CD4-positive, alpha-beta T cell treated with Interleukin-1 beta for 1 hour (primary cell): ENCODE measurements around the gene USP53.
"Not testable (repeated sequence)": the region's sequence is repeated elsewhere in the genome, so short reads cannot be mapped to it uniquely, and the experiment has no call there.

ENCODE experiments used
- DNase-seq, 2 donors: peaks; one replicate each; pipeline ENCODE4 v3.0.0-alpha.2; 2020 to 2022

The USP53 gene

GRCh38 chr4:119279541-119279940, 67.0 kb downstream of the USP53 start:
- not testable (repeated sequence) for DNase-seq

DNA sequence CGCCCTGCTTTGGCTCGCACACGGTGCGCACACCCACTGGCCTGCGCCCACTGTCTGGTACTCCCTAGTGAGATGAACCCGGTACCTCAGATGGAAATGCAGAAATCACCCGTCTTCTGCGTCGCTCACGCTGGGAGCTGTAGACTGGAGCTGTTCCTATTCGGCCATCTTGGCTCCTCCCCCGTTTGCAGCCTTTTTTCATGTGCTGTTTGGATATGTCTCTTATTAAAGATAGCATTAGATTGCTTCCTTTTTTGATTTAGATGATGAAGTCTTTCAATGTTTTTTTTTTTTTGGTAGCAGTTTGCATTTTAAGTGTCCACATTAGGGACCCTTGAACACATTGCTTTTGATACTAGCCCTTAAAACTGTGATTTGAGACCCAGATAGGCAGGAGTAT, 67.4 kb downstream of the USP53 start:
- not testable (repeated sequence) for DNase-seq

DNA sequence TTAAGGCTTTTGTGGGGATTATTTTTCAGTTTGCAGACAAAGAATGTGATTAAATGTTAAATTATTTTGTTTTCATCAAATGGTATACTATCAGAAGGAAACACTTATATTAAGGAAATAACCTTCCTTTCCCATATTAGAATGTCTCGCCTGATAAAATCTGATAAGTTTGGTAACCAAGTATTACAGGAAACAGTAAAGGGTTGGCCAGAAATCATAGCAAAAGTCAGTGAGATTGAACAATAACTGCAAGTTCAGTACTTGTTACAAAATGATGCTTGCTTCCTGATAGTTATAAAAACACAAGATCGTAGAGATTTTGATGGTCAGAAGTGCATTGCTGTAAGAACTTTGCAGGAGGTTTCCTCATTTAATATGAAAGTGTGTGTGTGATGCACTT, 68.9 kb downstream of the USP53 start:
- no peak for DNase-seq

GRCh38 chr4:119284876-119285780, 72.6 kb downstream of the USP53 start:
- DNase-seq = no peak

GRCh38 chr4:119286377-119287002, 74.0 kb downstream of the USP53 start:
- DNase-seq = peak in 1 of 2 donors; percentile 63

DNA sequence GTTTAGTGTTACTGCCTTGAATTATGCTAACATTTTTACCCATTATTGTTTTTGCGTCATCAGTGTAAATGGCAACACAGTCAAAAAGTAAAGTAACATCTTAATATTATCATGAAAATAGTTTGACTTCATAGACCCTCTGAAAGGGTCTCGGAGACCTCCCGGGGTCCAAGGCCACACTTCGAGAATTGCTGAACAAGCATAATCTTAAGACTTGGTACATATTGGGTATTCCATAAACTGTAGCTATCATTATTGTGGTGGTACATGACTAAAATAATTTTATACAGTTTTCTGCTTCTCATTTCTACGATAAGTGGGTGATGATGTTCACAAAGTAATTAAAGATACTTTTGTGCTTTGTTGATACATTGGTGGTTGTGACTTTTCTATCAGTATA, 76.8 kb downstream of the USP53 start:
- DNase-seq = no peak

DNA sequence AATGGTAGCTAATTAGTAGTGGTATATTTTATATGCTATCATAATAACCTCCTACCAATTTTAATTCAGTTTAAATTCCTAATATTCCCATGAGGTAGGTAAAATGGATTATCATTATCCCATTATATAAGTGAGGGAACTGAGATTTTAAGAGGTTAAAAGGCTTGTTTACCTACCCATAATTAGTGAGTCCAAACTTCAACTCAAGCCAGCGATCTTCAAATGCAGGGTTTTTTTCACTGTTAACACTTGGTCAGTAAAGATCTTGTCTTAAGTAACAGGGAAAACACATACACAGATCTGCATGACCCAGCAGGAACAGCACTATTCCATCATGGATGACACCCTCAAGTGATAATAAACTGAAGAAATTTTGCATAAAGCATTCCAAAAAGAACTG, 78.1 kb downstream of the USP53 start:
- DNase-seq = no peak

- DNase-seq = no peak
Measured at GRCh38 chr4:119296356-119296755, 83.8 kb downstream of the USP53 start.

DNA sequence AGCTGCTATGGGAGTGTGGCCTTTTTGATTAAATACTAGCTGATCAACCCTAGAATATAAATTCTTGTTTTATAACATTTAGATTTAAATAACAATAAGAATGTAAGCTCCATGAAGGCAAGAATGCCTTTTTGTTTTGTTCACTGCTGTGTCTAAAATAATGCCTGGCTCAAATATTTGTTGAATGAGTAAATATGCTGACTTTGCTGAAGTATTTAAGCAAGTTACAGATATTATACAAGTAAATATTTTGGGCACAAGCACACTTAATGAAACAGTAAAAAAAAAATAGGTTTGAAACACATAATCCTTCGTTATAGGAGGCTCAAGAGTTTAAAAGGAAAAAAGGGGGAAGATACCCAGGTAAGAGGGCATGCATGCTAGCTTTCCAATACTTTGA, 85.3 kb downstream of the USP53 start:
- no peak for DNase-seq

GRCh38 chr4:119299260-119299671, 86.8 kb downstream of the USP53 start:
- peak in 1 of 2 donors; percentile 18 for DNase-seq

DNA sequence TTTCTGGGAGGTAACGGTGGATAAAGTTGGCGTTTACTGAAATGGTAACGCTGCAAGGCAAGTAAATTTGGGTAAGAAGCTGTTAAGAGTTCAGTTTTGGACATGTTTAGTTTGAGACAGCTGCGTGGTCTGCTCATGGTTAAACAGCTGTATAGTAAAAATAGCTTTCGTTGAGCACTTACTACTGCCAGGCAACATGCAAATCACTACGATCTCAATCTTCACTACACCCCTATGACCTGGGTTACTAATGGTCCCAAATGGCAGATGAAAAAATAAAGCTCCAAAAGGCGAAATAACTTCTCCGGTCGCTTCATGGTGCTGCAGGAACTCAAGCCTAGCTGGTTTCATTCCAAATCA, 87.2 kb downstream of the USP53 start:
- peak in 1 of 2 donors; percentile 3 for DNase-seq

DNA sequence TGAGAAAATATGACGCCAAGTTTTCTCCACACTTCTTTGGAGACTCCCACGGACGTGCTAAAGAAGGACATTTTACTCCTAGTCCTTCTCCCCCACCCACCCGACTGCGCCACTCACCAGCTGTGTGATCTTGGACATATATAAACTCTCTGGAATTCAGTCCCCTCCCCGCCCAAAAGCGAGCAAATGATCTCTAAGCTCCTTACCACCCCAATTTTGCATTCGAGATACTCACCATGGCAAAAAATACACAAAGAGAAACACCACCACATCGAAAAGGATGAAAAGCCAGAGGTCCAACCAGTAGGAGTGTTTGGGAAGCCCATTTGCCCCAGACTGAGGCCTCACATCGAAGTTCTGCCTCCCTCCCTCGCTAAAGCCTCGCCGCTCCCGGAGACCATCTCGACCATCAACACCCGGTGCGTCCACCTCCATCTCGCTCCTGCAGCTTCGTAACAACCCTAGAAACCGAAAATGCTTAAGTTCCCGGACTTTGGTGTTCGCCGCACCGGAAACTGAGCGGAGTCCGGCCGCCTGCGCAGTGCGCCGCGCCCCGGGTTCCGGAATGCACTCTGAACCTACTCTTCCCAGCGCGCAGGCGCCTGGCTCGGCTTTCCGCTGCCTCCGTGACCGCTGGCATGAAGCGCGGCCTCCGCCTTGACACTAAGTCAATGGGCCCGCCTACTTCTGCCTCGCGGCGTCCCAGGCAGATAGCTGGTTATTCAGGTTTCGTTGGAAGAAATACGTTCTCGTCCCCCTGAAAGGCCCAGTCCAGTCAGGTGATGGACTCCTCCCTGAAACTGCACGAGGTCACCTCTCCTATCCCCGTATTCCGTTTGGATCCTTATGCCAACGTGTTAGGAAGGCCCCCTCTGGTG, 87.8 kb downstream of the USP53 start:
- DNase-seq = peak; percentile 93

DNA sequence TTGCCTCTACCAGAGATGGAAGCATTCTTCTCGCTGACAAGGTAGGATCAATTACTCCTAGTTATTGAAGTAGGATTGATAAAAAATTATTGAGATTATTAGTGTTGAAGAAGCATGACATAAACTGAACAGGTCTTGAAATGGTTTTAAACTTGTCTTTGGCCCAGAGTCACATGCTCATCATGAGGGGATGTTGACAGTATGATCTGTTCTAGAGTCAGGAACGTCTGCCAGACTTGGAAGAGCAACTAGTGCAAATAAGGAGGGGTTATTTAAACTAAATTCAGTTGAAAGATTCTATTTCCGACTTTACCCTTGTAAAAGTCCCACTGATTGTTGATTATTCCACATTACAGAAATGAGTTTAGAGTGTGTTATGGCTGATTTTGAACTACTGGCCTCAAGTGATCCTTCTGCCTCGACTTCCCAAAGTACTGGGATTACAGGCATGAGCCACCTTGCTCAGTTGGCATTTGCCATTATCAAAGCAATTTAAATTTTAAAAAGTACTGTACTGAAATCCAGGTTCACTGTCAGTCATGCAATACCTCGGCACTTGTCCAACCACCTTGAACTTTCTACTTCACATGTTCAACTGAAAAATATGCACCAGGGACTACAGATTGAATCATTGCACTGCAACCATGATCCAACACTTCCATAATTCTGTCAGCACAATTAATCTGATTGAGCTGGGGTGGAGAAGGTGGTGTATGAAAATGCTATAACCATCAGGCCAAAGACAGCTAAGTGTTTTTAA, 89.7 kb downstream of the USP53 start:
- no peak for DNase-seq

- DNase-seq = no peak
Measured at GRCh38 chr4:119303587-119304305, 91.2 kb downstream of the USP53 start.

DNA sequence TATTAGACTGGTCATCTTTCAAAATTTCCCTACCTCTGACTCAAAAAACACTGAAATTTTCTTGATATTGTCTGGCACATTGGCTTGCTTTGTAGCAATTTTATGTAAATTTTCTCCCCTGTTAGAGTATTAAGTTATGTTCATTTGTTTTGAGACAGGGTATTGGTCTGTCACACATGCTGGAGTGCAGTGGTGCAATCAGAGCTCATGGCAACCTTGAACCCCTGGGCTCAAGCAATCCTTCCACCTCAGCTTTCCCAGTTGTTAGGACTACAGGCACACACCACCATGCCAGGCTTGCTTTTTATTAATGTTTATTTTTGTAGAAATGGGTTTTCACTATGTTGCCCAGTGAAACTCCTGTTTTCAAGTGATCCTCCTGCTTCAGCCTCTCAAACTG, 91.9 kb downstream of the USP53 start:
- DNase-seq = no peak

GRCh38 chr4:119307606-119308005, 95.1 kb downstream of the USP53 start:
- DNase-seq = no peak

- DNase-seq = no peak
Measured at GRCh38 chr4:119310826-119311225, 98.3 kb downstream of the USP53 start.

DNA sequence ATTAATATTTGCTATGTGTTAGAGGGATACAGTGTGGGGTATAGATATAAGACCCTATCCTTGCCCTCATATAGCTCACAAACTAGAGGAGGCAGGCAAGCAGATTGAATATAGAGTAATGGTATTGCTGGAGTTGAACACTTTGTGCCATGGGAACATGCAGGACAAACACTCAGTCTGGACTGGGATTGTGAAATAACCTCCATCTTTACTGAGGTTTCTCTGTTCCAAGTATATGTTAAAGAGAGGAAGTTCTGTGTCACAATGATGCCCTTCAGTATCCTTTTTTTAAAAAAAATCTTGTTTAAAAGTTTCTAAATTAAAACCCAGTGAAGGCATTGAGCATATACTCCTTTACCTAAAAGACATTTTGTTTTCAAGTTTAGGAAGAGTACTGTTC, 100.7 kb downstream of the USP53 start:
- no peak for DNase-seq

DNA sequence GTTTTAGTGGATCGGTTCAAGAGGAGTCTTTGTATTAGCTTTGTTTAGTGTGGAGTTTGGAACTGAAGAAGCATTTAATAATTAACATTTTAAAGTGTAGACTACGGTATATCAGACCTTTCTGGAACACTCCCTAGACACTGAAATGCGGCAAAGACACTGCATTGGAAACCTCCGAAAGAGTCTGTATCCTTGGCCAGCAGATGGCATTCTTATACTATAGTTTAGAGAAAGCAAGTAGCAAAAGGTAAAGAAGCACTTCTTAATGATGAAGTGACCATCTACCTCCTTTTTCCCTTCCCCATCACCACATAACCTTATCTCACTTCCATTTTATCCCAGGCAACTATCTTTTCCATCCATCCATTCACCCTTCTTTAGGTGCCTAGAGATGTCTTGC, 101.8 kb downstream of the USP53 start:
- DNase-seq = peak in 1 of 2 donors; percentile 61

DNA sequence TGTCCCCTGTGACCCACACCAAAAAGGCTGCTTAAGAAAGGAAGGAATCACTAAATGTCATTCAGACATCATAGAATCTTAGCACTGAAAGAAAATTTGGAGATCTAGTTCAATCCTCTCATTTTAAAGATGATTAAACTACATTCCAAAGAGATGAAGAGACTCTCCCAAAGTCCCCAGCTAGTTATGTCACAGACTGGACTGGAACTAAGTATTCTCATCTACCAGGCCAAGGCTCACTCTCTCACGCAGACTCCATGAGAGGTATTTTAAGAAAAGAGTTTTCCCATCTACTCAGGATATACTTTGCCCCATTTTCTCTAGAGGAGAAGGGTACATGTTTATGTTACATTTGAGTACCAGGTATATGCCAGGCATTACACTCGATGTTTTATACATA, 102.5 kb downstream of the USP53 start:
- no peak for DNase-seq

DNA sequence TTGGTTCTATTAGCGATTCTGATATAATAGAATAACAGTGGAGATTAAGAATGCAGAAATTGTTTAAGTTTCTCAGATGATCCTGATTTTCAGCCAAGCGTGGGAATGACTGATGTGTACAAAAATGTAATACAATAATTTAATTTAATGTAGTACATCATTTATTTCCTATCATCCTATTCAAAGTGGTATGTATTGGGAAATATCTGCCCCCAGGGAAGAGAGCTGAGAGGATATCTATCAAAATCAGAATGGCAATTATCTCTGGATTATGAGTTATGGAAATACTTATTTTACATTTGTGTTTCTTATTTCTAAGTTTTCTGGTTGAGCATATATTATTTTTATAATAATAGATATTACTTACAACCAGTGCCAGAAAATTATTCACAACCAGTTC, 105.5 kb downstream of the USP53 start:
- DNase-seq = no peak
